GM19099 (cell line): Measurements from ENCODE around the gene NLGN4X.

Experiments used
- POLR2A ChIP-seq: IDR thresholded peaks from 3 replicates; pipeline ENCODE4 v1.6.1; 2011; ENCODE audit warnings: low read depth; ENCODE audit not compliant: insufficient read length; ENCODE audit errors: extremely low read depth

NLGN4X gene

GRCh38 chrX:5991393-5991792 lies 237.3 kb downstream of the NLGN4X start:
- TF ChIP-seq POLR2A: no peak

GRCh38 chrX:5979338-5979737 lies 249.3 kb downstream of the NLGN4X start:
- no peak for TF ChIP-seq POLR2A

- no peak for TF ChIP-seq POLR2A
Measured at GRCh38 chrX:5976332-5976731, 252.3 kb downstream of the NLGN4X start.

GRCh38 chrX:5971300-5971699 lies 257.4 kb downstream of the NLGN4X start:
- TF ChIP-seq POLR2A: no peak

- TF ChIP-seq POLR2A: no peak
Measured at GRCh38 chrX:5965406-5965805, 263.3 kb downstream of the NLGN4X start.

GRCh38 chrX:5959286-5959685 lies 269.4 kb downstream of the NLGN4X start:
- TF ChIP-seq POLR2A: no peak

GRCh38 chrX:5958523-5958922 lies 270.1 kb downstream of the NLGN4X start:
- TF ChIP-seq POLR2A: no peak

GRCh38 chrX:5957506-5957905 lies 271.2 kb downstream of the NLGN4X start:
- no peak for TF ChIP-seq POLR2A

GRCh38 chrX:5936438-5936837 lies 292.2 kb downstream of the NLGN4X start:
- no peak for TF ChIP-seq POLR2A

- no peak for TF ChIP-seq POLR2A
Measured at GRCh38 chrX:5928224-5928623, 300.4 kb downstream of the NLGN4X start.

GRCh38 chrX:5916945-5917344 lies 311.7 kb downstream of the NLGN4X start:
- no peak for TF ChIP-seq POLR2A

GRCh38 chrX:5915783-5916182 lies 312.9 kb downstream of the NLGN4X start:
- no peak for TF ChIP-seq POLR2A

GRCh38 chrX:5907207-5907606 lies 321.5 kb downstream of the NLGN4X start:
- TF ChIP-seq POLR2A: no peak

GRCh38 chrX:5898463-5898862 lies 330.2 kb downstream of the NLGN4X start:
- no peak for TF ChIP-seq POLR2A

GRCh38 chrX:5891378-5891777 lies 337.3 kb downstream of the NLGN4X start:
- TF ChIP-seq POLR2A: no peak

- TF ChIP-seq POLR2A: no peak
Measured at GRCh38 chrX:5876984-5877596, 351.6 kb downstream of the NLGN4X start.

- no peak for TF ChIP-seq POLR2A
Measured at GRCh38 chrX:5870238-5870637, 358.4 kb downstream of the NLGN4X start.

- TF ChIP-seq POLR2A: no peak
Measured at GRCh38 chrX:5869786-5870185, 358.9 kb downstream of the NLGN4X start.

GRCh38 chrX:5867778-5868177 lies 360.9 kb downstream of the NLGN4X start:
- no peak for TF ChIP-seq POLR2A
